Right lobe of liver (tissue), 6 donors: ENCODE results near the gene KCNT1. TPM values are rescaled to one million over a fixed set of nuclear protein-coding genes. Genes with fewer than 3 reads are reported as not detected.

Experiments used
- ATAC-seq, 4 donors: fragments of 200-7000 bp; cut with Tn5 transposase; one replicate each; pipeline ENCODE4 v1.9.1; 2020; ENCODE audit warnings: mild to moderate bottlenecking in 4 of 4, moderate library complexity in 4 of 4
- DNase-seq, 3 donors: peaks; one replicate each; pipeline ENCODE4 v3.0.0-alpha.2; 2020
- H3K27ac ChIP-seq, 3 donors: fragments of 200-600 bp; one replicate each; pipeline ENCODE4 v1.8.0; 2022
- H3K27me3 ChIP-seq, 2 donors: fragments of 200-600 bp; one replicate each; pipeline ENCODE4 v1.8.0; 2022
- H3K36me3 ChIP-seq, 4 donors: fragments of 200-600 bp; sonication (generic) in 1 of 4; one replicate each; pipeline versions ENCODE4 v1.5.1 to v1.8.0; 2017 to 2022; ENCODE audit warnings: control low read depth in 1 of 4
- H3K4me1 ChIP-seq, 4 donors: fragments of 200-600 bp; sonication (generic) in 1 of 4; one replicate each; pipeline versions ENCODE4 v1.5.1 to v1.8.0; 2017 to 2022; ENCODE audit warnings: control low read depth in 1 of 4
- H3K4me3 ChIP-seq, 3 donors: fragments of 200-600 bp; one replicate each; pipeline ENCODE4 v1.8.0; 2022
- H3K9me3 ChIP-seq, 4 donors: fragments of 200-600 bp; sonication (generic) in 1 of 4; one replicate each; pipeline versions ENCODE4 v1.5.1 to v1.8.0; 2017 to 2022; ENCODE audit warnings: control low read depth in 1 of 4
- CTCF ChIP-seq, 4 donors: fragments of 200-600 bp in 3 of 4; fragments of 450-650 bp in 1 of 4; IDR thresholded peaks; one replicate each; pipeline versions ENCODE4 v1.5.1 to v1.8.0; 2016 to 2022; ENCODE audit warnings: antibody characterized with exemption in 4 of 4, mild to moderate bottlenecking in 2 of 4
- POLR2A ChIP-seq: fragments of 450-650 bp; IDR thresholded peaks from one replicate; pipeline ENCODE4 v1.6.1; 2017; ENCODE audit warnings: antibody characterized with exemption, mild to moderate bottlenecking
- whole genome bisulfite sequencing: methylation state at CpG from one replicate; pipeline ENCODE4 v1.1.6; 2018; ENCODE audit warnings: low coverage, low lambda C conversion rate; ENCODE audit not compliant: insufficient coverage; ENCODE audit errors: missing lambda C conversion rate; 5-methylcytosine and 5-hydroxymethylcytosine counted together
- intact Hi-C, 2 donors: fragments of 100-400 bp; cut with DNase I; formaldehyde crosslinking; loops; one replicate each; pipeline versions ENCODE4 v1.11.2 to v1.14.1; 2022
- total RNA-seq, 6 experiments: library from RNA; depleted of rRNA in 2 of 6; stranded (reverse); fragments of >200 nt in 2 of 6; fragmentation: NEBNext Ultra II Directional in 3 of 6; extraction: Animal tissue kit (Norgen Biotek cat#: 25700) in 3 of 6; gene quantifications; one replicate each; pipeline versions ENCODE4 v1.1.0 to v1.2.4, GENCODE V29; 2016 to 2023
- donor health status: DM: no; HTN: yes; CAD: no.
- donor health status: DM: no; HTN: no; CAD: no.
- donor health status: DM: no; HTN: no; CAD: no.
- donor health status: DM: no; HTN: yes; CAD: no.
- donor health status: DM: no; HTN: yes; CAD: no.

KCNT1 gene
- total RNA-seq, 6 experiments from 2014 or later, result not detected

GRCh38 chr9:135674977-135675376, 27.0 kb upstream of the KCNT1 start:
- no peak for TF ChIP-seq CTCF (IDR thresholded peaks at IDR 0.05)
- no peak for TF ChIP-seq POLR2A
- Histone ChIP-seq H3K9me3 (no peaks in the 10 kb centered on the region), H3K4me3 (no peak overlapping the region), H3K27me3 (no peaks in the 10 kb centered on the region), H3K36me3 (no peaks in the 10 kb centered on the region), H3K4me1 (no peaks in the 10 kb centered on the region), H3K27ac (no peak overlapping the region)
- intact Hi-C loops, result no loop called here
- 80% methylated on average over 6 of the region's 10 CpGs for WGBS
- DNase-seq (no peak), ATAC-seq (no peak)

GRCh38 chr9:135676891-135677290, 25.1 kb upstream of the KCNT1 start:
- Histone ChIP-seq H3K4me3 (no peak overlapping the region), H3K36me3 (no peaks in the 10 kb centered on the region), H3K27me3 (no peaks in the 10 kb centered on the region), H3K27ac (no peak overlapping the region), H3K4me1 (no peaks in the 10 kb centered on the region), H3K9me3 (no peaks in the 10 kb centered on the region)
- no peak for TF ChIP-seq CTCF (IDR thresholded peaks at IDR 0.05)
- TF ChIP-seq POLR2A, result no peak
- DNase-seq (no peak), ATAC-seq (no peak)
- WGBS, result 40% methylated on average over 3 of the region's 13 CpGs
- intact Hi-C loops, result no loop called here

DNA sequence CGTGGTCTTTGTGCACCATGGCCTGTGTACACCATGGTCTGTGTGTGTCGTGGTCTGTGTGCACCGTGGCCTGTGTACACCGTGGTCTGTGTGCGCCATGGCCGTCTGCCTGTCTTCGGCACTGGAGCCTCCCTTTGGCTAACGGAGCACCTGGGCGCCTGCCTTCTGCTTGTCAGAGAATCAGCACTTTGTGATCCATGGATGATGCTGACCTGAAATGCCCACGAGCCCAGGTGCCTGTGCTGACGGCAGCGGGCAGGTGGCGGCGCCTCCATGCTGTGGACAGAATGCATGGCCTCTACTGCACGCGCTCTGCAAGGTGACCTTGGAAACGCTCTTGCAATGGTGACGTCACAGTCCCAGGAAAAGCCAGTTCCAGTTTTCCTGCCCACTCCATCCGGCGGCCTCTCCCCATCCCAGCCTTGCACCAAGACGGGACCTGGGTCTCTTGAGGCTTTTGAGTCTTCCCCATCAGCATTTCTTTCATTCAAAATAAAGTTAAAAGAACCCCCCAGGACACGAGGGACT, 24.3 kb upstream of the KCNT1 start:
- ATAC-seq, result no peak
- Histone ChIP-seq H3K4me3 (no peak overlapping the region), H3K27ac (no peak overlapping the region), H3K36me3 (no peaks in the 10 kb centered on the region), H3K4me1 (no peaks in the 10 kb centered on the region), H3K9me3 (no peaks in the 10 kb centered on the region), H3K27me3 (no peaks in the 10 kb centered on the region)
- no peak for DNase-seq
- WGBS, result 44% methylated on average over 4 of the region's 22 CpGs
- no peak for TF ChIP-seq CTCF (IDR thresholded peaks at IDR 0.05)
- TF ChIP-seq POLR2A, result no peak
- intact Hi-C loops, result no loop called here

GRCh38 chr9:135678236-135679017, 23.6 kb upstream of the KCNT1 start:
- no peak for TF ChIP-seq CTCF (IDR thresholded peaks at IDR 0.05)
- TF ChIP-seq POLR2A, result no peak
- H3K4me3 ChIP-seq, result no peak overlapping the region
- DNase-seq, result no peak
- intact Hi-C loops, result no loop called here
- no peaks in the 10 kb centered on the region for H3K27me3 ChIP-seq
- H3K9me3 ChIP-seq, result no peaks in the 10 kb centered on the region
- H3K36me3 ChIP-seq, result no peaks in the 10 kb centered on the region
- no peaks in the 10 kb centered on the region for H3K4me1 ChIP-seq
- no peak overlapping the region for H3K27ac ChIP-seq
- WGBS, result 85% methylated on average over 5 of the region's 20 CpGs
- ATAC-seq, result no peak
